HG03095 (cell line): ENCODE data around the gene MYD88.

Experiments
- ATAC-seq: cut with Tn5 transposase; IDR thresholded peaks from one replicate; pipeline ENCODE4 v1.9.1; 2021; ENCODE audit warnings: moderate library complexity; ENCODE audit not compliant: unreplicated experiment

MYD88 gene

DNA sequence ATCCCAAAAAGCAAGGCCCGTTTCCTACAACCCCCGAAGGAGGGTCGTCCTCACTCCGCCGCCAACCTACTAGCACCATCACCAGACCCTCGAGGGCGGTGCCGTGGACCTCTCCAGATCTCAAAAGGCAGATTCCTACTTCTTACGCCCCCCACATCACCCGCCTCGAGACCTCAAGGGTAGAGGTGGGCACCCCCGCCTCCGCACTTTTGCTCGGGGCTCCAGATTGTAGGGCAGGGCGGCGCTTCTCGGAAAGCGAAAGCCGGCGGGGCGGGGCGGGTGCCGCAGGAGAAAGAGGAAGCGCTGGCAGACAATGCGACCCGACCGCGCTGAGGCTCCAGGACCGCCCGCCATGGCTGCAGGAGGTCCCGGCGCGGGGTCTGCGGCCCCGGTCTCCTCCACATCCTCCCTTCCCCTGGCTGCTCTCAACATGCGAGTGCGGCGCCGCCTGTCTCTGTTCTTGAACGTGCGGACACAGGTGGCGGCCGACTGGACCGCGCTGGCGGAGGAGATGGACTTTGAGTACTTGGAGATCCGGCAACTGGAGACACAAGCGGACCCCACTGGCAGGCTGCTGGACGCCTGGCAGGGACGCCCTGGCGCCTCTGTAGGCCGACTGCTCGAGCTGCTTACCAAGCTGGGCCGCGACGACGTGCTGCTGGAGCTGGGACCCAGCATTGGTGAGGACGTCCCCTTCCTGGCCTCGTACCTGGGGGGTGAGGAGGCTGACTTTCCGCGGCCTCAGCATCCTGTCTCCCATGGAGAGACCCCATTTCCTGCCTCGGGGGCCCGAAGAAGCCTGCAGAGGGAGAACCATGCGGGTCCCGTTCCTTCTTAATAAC, at the start of gene MYD88:
Gene MYD88 (plus strand): TSS at position 313 of the 842 bp plus-strand sequence. CDS start 40 bp downstream, at position 353.
- peak; percentile 40 for ATAC-seq

DNA sequence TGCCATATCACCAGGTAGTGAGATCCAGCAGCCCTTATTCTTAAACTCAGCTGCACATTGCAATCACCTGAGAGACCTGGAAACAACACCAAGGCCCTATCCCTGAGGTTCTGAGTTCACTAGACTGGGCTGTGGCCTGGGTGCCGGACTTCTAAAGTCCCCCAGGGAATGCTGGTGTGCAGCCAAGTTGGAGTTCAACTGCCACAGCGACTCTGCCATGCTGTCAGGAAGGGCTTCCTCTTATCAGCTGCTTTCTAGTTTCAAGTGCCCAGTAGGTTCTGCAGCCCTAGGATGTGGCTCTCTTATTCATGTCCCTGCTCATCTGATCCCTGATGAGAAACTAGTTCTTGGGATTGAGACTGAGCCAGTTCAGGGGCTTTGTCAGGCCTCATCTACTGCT, 49.3 kb upstream of the MYD88 start:
- ATAC-seq, result no peak

DNA sequence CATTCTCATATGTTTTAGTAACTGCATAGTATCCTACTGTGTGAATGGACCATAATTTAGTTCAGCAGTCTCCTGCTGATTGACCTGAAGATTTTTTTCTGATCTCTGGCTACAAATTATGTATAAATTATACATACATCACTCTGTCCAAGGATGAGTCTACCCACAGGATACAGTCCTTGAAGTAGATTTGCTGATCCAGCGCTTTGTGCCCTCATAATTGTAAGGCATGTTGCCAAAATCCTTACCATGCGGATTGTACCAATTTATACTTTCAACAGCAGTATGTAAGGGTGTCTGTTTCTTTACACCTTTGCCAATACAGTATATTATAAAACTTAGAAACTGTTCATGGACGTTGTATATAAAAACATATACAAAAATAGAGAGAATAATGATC, 48.0 kb upstream of the MYD88 start:
- ATAC-seq, result no peak

DNA sequence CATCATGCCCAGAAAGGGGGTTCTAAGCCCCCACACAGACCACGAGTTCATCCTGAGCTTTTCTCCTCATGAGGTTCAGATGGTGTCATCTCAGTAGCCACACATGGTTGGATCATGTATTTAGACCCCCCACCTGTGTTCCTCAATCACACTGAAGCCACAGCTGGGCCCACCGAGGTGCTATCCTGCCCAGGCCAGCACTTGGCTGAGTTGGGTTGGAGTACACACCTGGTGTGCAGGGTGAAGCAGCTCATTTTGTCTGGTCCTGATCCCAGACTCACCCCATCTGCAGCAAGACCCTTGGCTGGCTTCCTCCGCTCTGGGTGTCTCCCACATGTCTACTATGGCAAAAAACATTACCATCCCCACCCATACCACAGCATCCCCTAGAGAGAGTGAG, 43.5 kb upstream of the MYD88 start:
- ATAC-seq, result no peak

GRCh38 chr3:38095669-38096483, 42.6 kb upstream of the MYD88 start:
- ATAC-seq, result no peak

GRCh38 chr3:38097446-38098375, 40.8 kb upstream of the MYD88 start:
- ATAC-seq, result no peak

GRCh38 chr3:38098376-38098723, 40.1 kb upstream of the MYD88 start:
- ATAC-seq, result no peak

- no peak for ATAC-seq
Measured at GRCh38 chr3:38099518-38099917, 38.9 kb upstream of the MYD88 start.

- no peak for ATAC-seq
Measured at GRCh38 chr3:38100498-38100897, 38.0 kb upstream of the MYD88 start.

- no peak for ATAC-seq
Measured at GRCh38 chr3:38101811-38102443, 36.5 kb upstream of the MYD88 start.

DNA sequence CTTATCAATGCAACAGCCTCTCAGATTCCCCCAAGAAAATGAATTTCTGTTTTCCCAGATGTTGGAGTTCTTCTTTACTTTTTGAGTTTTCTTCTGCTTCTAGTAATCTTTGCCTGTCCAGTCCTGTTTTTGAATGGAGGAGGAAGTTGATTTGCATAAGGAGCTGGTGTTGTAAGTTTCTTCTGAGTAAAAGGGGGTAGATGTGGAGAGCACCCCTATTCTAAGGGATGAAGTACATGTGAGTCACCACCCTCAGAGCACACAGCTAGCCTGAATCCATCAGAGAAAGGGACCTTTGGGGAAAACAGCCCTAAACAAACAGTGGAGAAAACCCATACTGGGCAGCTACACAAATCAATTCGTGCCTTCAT, 36.0 kb upstream of the MYD88 start:
- no peak for ATAC-seq

- ATAC-seq, result no peak
Measured at GRCh38 chr3:38105525-38105924, 32.9 kb upstream of the MYD88 start.

- ATAC-seq, result no peak
Measured at GRCh38 chr3:38107911-38108648, 30.4 kb upstream of the MYD88 start.

- ATAC-seq, result no peak
Measured at GRCh38 chr3:38108649-38109579, 29.5 kb upstream of the MYD88 start.

- no peak for ATAC-seq
Measured at GRCh38 chr3:38109580-38110313, 28.7 kb upstream of the MYD88 start.

- no peak for ATAC-seq
Measured at GRCh38 chr3:38110314-38111050, 28.0 kb upstream of the MYD88 start.

GRCh38 chr3:38111201-38111600, 27.3 kb upstream of the MYD88 start:
- no peak for ATAC-seq
